ENCODE data around the gene KDM2A. TPM values are rescaled to one million over a fixed set of nuclear protein-coding genes. Genes with fewer than 3 reads are reported as not detected.
A peak's percentile ranks its signal among the peaks of the same experiment; 100 is the strongest.

Gene KDM2A
- total and polyA plus RNA-seq, 2 of the 13 experiments (the other 11 are each of a cell fraction or from before 2014, with no cell fraction given): 31.3 to 31.4 TPM

GRCh38 chr11:67239783-67240575, 120.9 kb downstream of the KDM2A start (continued):
- TF ChIP-seq TRIM22 (IDR thresholded peaks at IDR 0.05) (no peak), SP5 (CRISPR knock-in tag; IDR thresholded peaks at IDR 0.05; ENCODE audit: borderline replicate concordance, low read depth) (peak; percentile 46; the same call in 1 of the 2 replicates), ZNF136 (CRISPR knock-in tag; IDR thresholded peaks at IDR 0.05; ENCODE audit: low read depth) (peak; percentile 58; the same call in 1 of the 2 replicates), SRF (IDR thresholded peaks at IDR 0.05; ENCODE audit: low read depth, low read length) (no peak), HDAC2 (CRISPR knock-in tag; IDR thresholded peaks at IDR 0.05) (peak; percentile 79), SMAD3 (CRISPR knock-in tag; IDR thresholded peaks at IDR 0.05) (peak; percentile 82), ZBTB49 (CRISPR knock-in tag; IDR thresholded peaks at IDR 0.05; ENCODE audit: borderline replicate concordance) (no peak), ZNF275 (CRISPR knock-in tag; IDR thresholded peaks at IDR 0.05; ENCODE audit: borderline replicate concordance) (no peak), ZNF740 (CRISPR knock-in tag; IDR thresholded peaks at IDR 0.05) (peak; percentile 71), HMG20B (CRISPR knock-in tag; conservative IDR thresholded peaks at IDR 0.05) (0 out of 2 replicates have a peak, but pooled peaks have one; percentile 37), ETS1 (CRISPR knock-in tag; IDR thresholded peaks at IDR 0.05) (no peak), GTF2F1 (IDR thresholded peaks at IDR 0.05; ENCODE audit: low read length) (0 out of 2 replicates have a peak, but pooled peaks have one; percentile 70), SKI (IDR thresholded peaks at IDR 0.05; ENCODE audit: partially characterized antibody) (peak; percentile 29), TOPORS (CRISPR knock-in tag; IDR thresholded peaks at IDR 0.05) (no peak; the same call in 1 of the 2 replicates), ZBTB3 (CRISPR knock-in tag; IDR thresholded peaks at IDR 0.05; ENCODE audit: borderline replicate concordance, low read depth) (no peak), ZNF253 (CRISPR knock-in tag; IDR thresholded peaks at IDR 0.05; ENCODE audit: borderline replicate concordance) (0 out of 2 replicates have a peak, but pooled peaks have one; percentile 23), ZNF558 (CRISPR knock-in tag; IDR thresholded peaks at IDR 0.05; ENCODE audit: borderline replicate concordance) (no peak; the same call in 1 of the 2 replicates), DMTF1 (CRISPR knock-in tag; IDR thresholded peaks at IDR 0.05) (no peak), TCF7L2 (IDR thresholded peaks at IDR 0.05; ENCODE audit: low read depth, low read length) (no peak), ZFP1 (CRISPR knock-in tag; IDR thresholded peaks at IDR 0.05) (no peak), NFYC (CRISPR knock-in tag; IDR thresholded peaks at IDR 0.05) (peak; percentile 72)
